K562 (cell line): ENCODE measurements around the gene CTNNA3.

Experiments used
- BRD4 ChIP-seq: fragments of 200-600 bp; sonication (generic); IDR thresholded peaks from 2 replicates; pipeline ENCODE4 v1.6.1; 2017; ENCODE audit warnings: inconsistent platforms
- JUN ChIP-seq, 2 experiments: sonication (generic) in 1 of 2; formaldehyde crosslinking in 1 of 2; IDR thresholded peaks; 2 replicates each; pipeline versions ENCODE4 v1.6.1 to v1.8.0; 2012 to 2022; ENCODE audit warnings: borderline replicate concordance in 2 of 2, mild to moderate bottlenecking in 2 of 2, improper control_type of control experiment in 1 of 2, low read depth in 1 of 2, low read length in 1 of 2, missing genetic modification reagents in 1 of 2
- ZFP1 ChIP-seq: fragments of 450-650 bp; formaldehyde crosslinking; IDR thresholded peaks from 2 replicates; pipeline ENCODE4 v1.4.0; 2020; ENCODE audit warnings: mild to moderate bottlenecking, mixed read lengths
- TF ChIP-seq, protein P1 (sequence below): fragments of 250-450 bp; sonication (Bioruptor Pico); IDR thresholded peaks from 2 replicates; pipeline ENCODE4 v1.5.0; 2022; ENCODE audit warnings: mild to moderate bottlenecking
- TF ChIP-seq, protein P2 (sequence below): sonication (generic); formaldehyde crosslinking; IDR thresholded peaks from 2 replicates; pipeline ENCODE4 v1.8.1; 2023; ENCODE audit warnings: missing genetic modification reagents, mild to moderate bottlenecking, borderline replicate concordance
- TF ChIP-seq, protein P3 (sequence below), 3 experiments: IDR thresholded peaks in 2 of 3; conservative IDR thresholded peaks in 1 of 3; 2 replicates each; pipeline ENCODE4 v1.5.1; 2011 to 2012; ENCODE audit warnings: low read length in 3 of 3, mild to moderate bottlenecking in 3 of 3, control low read depth in 2 of 3, improper control_type of control experiment in 1 of 3, inconsistent platforms in 1 of 3, low read depth in 1 of 3, mixed read lengths in 1 of 3, moderate library complexity in 1 of 3; ENCODE audit not compliant: insufficient read depth in 2 of 3
- TF ChIP-seq, protein P4 (sequence below), 2 experiments: fragments of 450-650 bp; formaldehyde crosslinking in 1 of 2; IDR thresholded peaks; 2 replicates each; pipeline versions ENCODE4 v1.4.0 to v1.6.1; 2014 to 2020; ENCODE audit warnings: mild to moderate bottlenecking in 2 of 2, borderline replicate concordance in 1 of 2, low read depth in 1 of 2

DNA sequence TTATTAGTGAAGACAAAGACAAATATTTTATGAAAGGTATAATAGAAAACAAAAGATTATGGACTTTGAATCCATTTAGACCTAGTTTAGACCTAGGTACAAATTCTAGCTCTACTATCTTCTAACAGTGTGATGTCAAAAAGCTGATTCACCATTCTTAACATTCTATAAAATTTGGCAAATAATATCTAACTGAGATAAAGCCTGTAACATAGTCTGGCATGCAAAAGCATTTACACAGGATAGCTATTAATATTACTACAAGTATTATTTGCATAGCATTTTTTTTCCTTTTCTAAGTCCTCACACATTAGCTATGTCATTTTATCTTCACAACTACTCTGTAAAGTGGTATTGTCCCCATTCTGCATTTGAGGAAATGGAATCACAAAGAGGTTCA lies 949.7 kb downstream of the CTNNA3 start:
- TF ChIP-seq, protein P1, sequence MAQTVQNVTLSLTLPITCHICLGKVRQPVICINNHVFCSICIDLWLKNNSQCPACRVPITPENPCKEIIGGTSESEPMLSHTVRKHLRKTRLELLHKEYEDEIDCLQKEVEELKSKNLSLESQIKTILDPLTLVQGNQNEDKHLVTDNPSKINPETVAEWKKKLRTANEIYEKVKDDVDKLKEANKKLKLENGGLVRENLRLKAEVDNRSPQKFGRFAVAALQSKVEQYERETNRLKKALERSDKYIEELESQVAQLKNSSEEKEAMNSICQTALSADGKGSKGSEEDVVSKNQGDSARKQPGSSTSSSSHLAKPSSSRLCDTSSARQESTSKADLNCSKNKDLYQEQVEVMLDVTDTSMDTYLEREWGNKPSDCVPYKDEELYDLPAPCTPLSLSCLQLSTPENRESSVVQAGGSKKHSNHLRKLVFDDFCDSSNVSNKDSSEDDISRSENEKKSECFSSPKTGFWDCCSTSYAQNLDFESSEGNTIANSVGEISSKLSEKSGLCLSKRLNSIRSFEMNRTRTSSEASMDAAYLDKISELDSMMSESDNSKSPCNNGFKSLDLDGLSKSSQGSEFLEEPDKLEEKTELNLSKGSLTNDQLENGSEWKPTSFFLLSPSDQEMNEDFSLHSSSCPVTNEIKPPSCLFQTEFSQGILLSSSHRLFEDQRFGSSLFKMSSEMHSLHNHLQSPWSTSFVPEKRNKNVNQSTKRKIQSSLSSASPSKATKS (CRISPR knock-in tag), result no peak
- no peak for TF ChIP-seq ZFP1 (CRISPR knock-in tag)
- no peak for TF ChIP-seq JUN (IDR thresholded peaks at IDR 0.05; ENCODE audit: borderline replicate concordance, low read depth, low read length)
- TF ChIP-seq JUN (CRISPR knock-in tag; IDR thresholded peaks at IDR 0.05; ENCODE audit: borderline replicate concordance), result no peak
- TF ChIP-seq, protein P2, sequence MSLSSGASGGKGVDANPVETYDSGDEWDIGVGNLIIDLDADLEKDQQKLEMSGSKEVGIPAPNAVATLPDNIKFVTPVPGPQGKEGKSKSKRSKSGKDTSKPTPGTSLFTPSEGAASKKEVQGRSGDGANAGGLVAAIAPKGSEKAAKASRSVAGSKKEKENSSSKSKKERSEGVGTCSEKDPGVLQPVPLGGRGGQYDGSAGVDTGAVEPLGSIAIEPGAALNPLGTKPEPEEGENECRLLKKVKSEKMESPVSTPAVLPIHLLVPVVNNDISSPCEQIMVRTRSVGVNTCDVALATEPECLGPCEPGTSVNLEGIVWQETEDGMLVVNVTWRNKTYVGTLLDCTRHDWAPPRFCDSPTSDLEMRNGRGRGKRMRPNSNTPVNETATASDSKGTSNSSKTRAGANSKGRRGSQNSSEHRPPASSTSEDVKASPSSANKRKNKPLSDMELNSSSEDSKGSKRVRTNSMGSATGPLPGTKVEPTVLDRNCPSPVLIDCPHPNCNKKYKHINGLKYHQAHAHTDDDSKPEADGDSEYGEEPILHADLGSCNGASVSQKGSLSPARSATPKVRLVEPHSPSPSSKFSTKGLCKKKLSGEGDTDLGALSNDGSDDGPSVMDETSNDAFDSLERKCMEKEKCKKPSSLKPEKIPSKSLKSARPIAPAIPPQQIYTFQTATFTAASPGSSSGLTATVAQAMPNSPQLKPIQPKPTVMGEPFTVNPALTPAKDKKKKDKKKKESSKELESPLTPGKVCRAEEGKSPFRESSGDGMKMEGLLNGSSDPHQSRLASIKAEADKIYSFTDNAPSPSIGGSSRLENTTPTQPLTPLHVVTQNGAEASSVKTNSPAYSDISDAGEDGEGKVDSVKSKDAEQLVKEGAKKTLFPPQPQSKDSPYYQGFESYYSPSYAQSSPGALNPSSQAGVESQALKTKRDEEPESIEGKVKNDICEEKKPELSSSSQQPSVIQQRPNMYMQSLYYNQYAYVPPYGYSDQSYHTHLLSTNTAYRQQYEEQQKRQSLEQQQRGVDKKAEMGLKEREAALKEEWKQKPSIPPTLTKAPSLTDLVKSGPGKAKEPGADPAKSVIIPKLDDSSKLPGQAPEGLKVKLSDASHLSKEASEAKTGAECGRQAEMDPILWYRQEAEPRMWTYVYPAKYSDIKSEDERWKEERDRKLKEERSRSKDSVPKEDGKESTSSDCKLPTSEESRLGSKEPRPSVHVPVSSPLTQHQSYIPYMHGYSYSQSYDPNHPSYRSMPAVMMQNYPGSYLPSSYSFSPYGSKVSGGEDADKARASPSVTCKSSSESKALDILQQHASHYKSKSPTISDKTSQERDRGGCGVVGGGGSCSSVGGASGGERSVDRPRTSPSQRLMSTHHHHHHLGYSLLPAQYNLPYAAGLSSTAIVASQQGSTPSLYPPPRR (CRISPR knock-in tag), result no peak
- TF ChIP-seq, protein P3, sequence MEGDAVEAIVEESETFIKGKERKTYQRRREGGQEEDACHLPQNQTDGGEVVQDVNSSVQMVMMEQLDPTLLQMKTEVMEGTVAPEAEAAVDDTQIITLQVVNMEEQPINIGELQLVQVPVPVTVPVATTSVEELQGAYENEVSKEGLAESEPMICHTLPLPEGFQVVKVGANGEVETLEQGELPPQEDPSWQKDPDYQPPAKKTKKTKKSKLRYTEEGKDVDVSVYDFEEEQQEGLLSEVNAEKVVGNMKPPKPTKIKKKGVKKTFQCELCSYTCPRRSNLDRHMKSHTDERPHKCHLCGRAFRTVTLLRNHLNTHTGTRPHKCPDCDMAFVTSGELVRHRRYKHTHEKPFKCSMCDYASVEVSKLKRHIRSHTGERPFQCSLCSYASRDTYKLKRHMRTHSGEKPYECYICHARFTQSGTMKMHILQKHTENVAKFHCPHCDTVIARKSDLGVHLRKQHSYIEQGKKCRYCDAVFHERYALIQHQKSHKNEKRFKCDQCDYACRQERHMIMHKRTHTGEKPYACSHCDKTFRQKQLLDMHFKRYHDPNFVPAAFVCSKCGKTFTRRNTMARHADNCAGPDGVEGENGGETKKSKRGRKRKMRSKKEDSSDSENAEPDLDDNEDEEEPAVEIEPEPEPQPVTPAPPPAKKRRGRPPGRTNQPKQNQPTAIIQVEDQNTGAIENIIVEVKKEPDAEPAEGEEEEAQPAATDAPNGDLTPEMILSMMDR (IDR thresholded peaks at IDR 0.05 in 2 of 3, conservative IDR thresholded peaks at IDR 0.05 in 1 of 3; ENCODE audit: insufficient read depth in 2 of 3, low read depth in 1 of 3, low read length in 3 of 3), result no peak
- TF ChIP-seq, protein P4, sequence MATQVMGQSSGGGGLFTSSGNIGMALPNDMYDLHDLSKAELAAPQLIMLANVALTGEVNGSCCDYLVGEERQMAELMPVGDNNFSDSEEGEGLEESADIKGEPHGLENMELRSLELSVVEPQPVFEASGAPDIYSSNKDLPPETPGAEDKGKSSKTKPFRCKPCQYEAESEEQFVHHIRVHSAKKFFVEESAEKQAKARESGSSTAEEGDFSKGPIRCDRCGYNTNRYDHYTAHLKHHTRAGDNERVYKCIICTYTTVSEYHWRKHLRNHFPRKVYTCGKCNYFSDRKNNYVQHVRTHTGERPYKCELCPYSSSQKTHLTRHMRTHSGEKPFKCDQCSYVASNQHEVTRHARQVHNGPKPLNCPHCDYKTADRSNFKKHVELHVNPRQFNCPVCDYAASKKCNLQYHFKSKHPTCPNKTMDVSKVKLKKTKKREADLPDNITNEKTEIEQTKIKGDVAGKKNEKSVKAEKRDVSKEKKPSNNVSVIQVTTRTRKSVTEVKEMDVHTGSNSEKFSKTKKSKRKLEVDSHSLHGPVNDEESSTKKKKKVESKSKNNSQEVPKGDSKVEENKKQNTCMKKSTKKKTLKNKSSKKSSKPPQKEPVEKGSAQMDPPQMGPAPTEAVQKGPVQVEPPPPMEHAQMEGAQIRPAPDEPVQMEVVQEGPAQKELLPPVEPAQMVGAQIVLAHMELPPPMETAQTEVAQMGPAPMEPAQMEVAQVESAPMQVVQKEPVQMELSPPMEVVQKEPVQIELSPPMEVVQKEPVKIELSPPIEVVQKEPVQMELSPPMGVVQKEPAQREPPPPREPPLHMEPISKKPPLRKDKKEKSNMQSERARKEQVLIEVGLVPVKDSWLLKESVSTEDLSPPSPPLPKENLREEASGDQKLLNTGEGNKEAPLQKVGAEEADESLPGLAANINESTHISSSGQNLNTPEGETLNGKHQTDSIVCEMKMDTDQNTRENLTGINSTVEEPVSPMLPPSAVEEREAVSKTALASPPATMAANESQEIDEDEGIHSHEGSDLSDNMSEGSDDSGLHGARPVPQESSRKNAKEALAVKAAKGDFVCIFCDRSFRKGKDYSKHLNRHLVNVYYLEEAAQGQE (IDR thresholded peaks at IDR 0.05; ENCODE audit: borderline replicate concordance), result no peak
- TF ChIP-seq, protein P4 (CRISPR knock-in tag; IDR thresholded peaks at IDR 0.05; ENCODE audit: low read depth), result no peak
- no peak for TF ChIP-seq BRD4
